Peyer's patch (tissue), 4 donors: ENCODE measurements around the gene INTS1. TPM values are rescaled to one million over a fixed set of nuclear protein-coding genes. Genes with fewer than 3 reads are reported as not detected.
A peak's percentile ranks its signal among the peaks of the same experiment; 100 is the strongest.

Experiments
- DNase-seq, 3 donors: peaks; one replicate each; pipeline ENCODE4 v3.0.0-alpha.2; 2017 to 2019
- H3K27ac ChIP-seq, 4 donors: fragments of 200-600 bp; sonication (generic); one replicate each; pipeline ENCODE4 v1.5.1; 2016 to 2019
- H3K27me3 ChIP-seq, 2 donors: fragments of 200-600 bp; sonication (generic); one replicate each; pipeline ENCODE4 v1.5.1; 2019
- H3K36me3 ChIP-seq, 3 donors: fragments of 200-600 bp; sonication (generic); one replicate each; pipeline ENCODE4 v1.5.1; 2016 to 2019
- H3K4me1 ChIP-seq, 4 donors: fragments of 200-600 bp; sonication (generic); one replicate each; pipeline ENCODE4 v1.5.1; 2016 to 2019
- H3K4me3 ChIP-seq, 4 donors: fragments of 200-600 bp; sonication (generic); 1 replicate in 3 of 4; 2 replicates in 1 of 4; pipeline ENCODE4 v1.5.1; 2016 to 2019; ENCODE audit warnings: mild to moderate bottlenecking in 1 of 4
- H3K9me3 ChIP-seq, 4 donors: fragments of 200-600 bp; sonication (generic); one replicate each; pipeline ENCODE4 v1.5.1; 2016 to 2019; ENCODE audit warnings: mild to moderate bottlenecking in 1 of 4
- POLR2A ChIP-seq, 2 donors: fragments of 450-650 bp; IDR thresholded peaks; one replicate each; pipeline ENCODE4 v1.5.1; 2017; ENCODE audit warnings: antibody characterized with exemption in 2 of 2, mild to moderate bottlenecking in 2 of 2, moderate library complexity in 2 of 2
- total RNA-seq, 4 donors: library from RNA; depleted of rRNA; stranded (reverse); fragments of >200 nt; gene quantifications; one replicate each; pipeline ENCODE4 v1.1.0, GENCODE V29; 2016
- TF ChIP-seq, protein P1 (sequence below), 6 experiments: fragments of 450-650 bp in 4 of 6; fragments of 200-600 bp in 2 of 6; sonication (generic) in 1 of 6; IDR thresholded peaks; one replicate each; pipeline ENCODE4 v1.5.1; 2017 to 2019; ENCODE audit warnings: antibody characterized with exemption in 6 of 6, mild to moderate bottlenecking in 3 of 6, moderate library complexity in 1 of 6

Gene INTS1
- total RNA-seq, 4 donors from 2014 or later: 84.4 to 192 (median 108) TPM

DNA sequence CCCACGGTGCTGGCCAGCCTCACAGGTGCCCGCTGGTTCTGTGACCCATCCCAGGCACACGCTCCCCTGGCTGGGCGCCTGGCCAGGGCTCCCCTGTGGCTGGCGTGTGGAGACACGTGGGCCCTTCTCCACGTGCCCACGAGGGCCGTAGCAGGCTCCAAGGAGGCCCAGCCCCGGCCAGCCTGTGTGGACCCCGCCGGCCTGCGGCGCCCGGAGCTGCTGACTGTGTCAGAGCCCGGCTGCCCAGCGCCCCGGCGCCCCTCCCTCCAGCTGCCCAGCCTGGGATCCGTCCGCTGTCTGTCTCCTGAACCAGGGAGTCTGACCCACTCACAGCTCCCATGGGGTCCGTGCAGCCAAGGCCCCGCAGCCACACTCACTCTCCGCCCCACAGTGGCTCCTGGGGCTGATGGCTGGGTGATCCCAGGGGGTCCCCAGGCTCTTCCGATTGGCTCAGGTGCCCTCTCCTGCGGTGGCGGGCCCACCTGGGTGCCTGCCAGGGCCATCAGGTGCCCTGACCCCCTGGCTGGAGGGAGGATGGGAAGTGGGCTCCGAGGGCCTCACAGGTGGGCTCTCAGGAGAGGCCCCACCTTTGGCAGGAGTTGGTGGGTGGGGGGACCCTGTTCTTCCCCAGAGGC, 42.2 kb upstream of the INTS1 start:
- Histone ChIP-seq H3K9me3 (no peaks in the 10 kb centered on the region), H3K4me3 (no peak overlapping the region), H3K4me1 (peaks cover 0 to 5% (median 0%) of the 10 kb centered on the region in 4 donors), H3K27ac (no peak overlapping the region), H3K27me3 (no peaks in the 10 kb centered on the region), H3K36me3 (peaks cover 0 to 63% (median 0%) of the 10 kb centered on the region in 3 donors)
- TF ChIP-seq, protein P1, sequence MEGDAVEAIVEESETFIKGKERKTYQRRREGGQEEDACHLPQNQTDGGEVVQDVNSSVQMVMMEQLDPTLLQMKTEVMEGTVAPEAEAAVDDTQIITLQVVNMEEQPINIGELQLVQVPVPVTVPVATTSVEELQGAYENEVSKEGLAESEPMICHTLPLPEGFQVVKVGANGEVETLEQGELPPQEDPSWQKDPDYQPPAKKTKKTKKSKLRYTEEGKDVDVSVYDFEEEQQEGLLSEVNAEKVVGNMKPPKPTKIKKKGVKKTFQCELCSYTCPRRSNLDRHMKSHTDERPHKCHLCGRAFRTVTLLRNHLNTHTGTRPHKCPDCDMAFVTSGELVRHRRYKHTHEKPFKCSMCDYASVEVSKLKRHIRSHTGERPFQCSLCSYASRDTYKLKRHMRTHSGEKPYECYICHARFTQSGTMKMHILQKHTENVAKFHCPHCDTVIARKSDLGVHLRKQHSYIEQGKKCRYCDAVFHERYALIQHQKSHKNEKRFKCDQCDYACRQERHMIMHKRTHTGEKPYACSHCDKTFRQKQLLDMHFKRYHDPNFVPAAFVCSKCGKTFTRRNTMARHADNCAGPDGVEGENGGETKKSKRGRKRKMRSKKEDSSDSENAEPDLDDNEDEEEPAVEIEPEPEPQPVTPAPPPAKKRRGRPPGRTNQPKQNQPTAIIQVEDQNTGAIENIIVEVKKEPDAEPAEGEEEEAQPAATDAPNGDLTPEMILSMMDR (IDR thresholded peaks at IDR 0.05): no peak
- TF ChIP-seq POLR2A (IDR thresholded peaks at IDR 0.05): no peak
- no peak for DNase-seq

DNA sequence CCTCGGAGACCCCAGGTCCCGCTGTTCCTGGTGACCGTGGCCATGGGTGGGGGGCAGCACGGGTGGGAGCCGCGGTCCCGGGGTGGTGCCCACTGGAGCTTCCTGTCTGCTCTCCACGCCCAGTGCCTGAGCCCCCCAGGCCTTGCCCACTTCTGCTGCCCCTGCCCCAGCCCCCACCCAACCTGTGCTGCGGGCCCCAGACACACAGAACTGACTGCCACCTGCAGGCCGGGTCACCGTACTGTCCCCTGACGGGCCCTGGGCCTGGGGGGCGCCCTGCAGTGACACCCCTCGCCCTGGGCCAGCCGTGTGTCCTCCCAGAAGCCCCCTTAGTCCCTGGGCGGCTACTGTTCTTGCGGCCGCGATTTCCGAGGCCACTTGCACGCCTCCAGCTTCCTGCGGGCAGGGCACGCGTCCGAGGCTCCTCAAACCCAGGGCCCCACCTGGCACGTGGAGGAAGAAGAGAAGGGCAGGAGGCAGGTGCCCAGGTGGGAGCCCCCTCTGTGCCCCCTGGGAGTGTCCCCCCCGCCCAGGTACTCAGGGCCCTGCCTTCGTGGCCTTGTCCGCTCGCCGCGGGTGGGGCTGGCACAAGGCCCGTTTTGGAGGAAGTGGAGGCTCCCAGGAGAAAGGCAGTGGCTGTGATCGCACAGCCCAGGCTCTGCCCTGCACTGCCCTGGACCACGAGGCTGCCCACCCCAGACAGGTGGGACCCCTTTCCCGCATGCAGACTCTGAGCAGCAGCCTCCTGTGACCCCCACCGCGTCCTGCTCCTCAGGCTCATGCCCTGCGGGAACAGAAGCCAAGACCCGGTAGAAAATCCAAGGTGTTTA, 41.4 kb upstream of the INTS1 start:
- Histone ChIP-seq H3K9me3 (no peaks in the 10 kb centered on the region), H3K4me1 (peaks cover 0 to 5% (median 0%) of the 10 kb centered on the region in 4 donors), H3K4me3 (no peak overlapping the region), H3K27me3 (no peaks in the 10 kb centered on the region), H3K27ac (no peak overlapping the region), H3K36me3 (peaks cover 0 to 68% (median 0%) of the 10 kb centered on the region in 3 donors)
- no peak for DNase-seq
- TF ChIP-seq POLR2A (IDR thresholded peaks at IDR 0.05): no peak
- TF ChIP-seq, protein P1 (IDR thresholded peaks at IDR 0.05): peak in 1 of 6 experiments; percentile 11

DNA sequence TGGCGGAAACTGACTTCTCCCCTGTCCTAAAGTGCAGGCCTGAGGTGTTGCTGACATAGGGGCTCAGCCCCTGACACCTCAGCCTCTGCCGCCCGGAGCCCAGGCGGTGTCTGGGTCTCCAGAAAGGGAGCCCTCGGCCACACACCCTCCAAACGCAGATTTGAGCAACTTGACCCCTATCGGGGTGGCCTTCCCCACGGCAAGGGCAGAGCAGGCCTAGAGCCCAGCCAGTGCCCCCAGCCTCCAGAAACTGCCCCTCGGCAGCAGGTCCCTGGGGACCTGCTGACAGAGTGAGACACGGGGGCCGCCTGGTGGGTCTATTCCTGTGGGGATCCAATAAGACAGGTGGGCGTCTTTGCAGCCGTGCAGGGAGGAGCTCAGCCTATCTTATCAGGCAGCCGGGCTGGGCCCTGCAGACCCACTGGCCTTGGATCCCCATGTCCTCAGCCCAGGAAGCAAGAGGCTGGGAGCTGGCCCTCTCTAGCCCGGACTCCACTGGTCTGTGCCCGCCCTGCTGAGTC, 40.8 kb upstream of the INTS1 start:
- TF ChIP-seq POLR2A (IDR thresholded peaks at IDR 0.05): no peak
- TF ChIP-seq, protein P1 (IDR thresholded peaks at IDR 0.05): no peak
- H3K4me3 ChIP-seq: no peak overlapping the region
- H3K9me3 ChIP-seq: no peaks in the 10 kb centered on the region
- peaks cover 0 to 68% (median 0%) of the 10 kb centered on the region in 3 donors for H3K36me3 ChIP-seq
- DNase-seq: no peak
- peaks cover 0 to 5% (median 0%) of the 10 kb centered on the region in 4 donors for H3K4me1 ChIP-seq
- H3K27ac ChIP-seq: no peak overlapping the region
- H3K27me3 ChIP-seq: no peaks in the 10 kb centered on the region

DNA sequence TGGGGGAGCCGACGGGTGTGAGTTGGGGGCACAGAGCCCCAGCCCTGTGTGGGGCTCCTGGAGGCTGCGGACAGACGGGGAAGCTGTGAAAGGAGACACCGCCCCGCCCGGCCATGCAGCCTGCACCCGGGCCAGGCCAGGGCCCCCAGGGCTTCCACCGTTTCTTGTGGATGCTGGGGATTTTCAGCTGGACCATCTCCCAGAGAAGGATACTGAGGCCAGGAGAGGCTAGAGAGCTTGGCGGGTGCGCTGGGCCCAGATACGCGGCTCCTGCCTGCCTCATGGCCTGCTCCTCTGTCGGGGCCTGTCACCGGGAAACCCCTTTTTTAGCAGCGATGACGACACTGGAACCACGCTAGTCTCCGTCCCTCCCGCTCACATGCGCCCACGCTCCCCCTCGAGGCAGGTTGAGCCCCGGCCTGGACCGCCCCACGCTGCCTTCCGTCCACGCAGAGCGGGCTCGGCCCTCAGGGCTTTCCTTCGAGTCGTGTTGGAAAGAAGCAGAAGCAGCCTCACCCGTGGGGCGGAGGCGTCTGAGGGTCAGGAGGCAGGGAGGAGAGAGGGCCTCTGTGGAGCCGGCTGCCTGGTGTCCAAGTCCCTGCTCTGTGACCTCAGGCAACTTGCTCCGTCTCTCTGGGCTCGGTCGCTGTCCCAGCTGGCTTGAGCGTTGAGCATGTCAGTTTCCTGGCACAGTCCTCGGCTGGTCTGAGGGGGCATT, 40.1 kb upstream of the INTS1 start:
- peaks cover 0 to 5% (median 0%) of the 10 kb centered on the region in 4 donors for H3K4me1 ChIP-seq
- TF ChIP-seq POLR2A (IDR thresholded peaks at IDR 0.05): no peak
- TF ChIP-seq, protein P1 (IDR thresholded peaks at IDR 0.05): no peak
- peaks cover 0 to 68% (median 0%) of the 10 kb centered on the region in 3 donors for H3K36me3 ChIP-seq
- peak overlapping the region in 1 of 4 donors; percentile 35 for H3K27ac ChIP-seq
- no peak for DNase-seq
- H3K9me3 ChIP-seq: no peaks in the 10 kb centered on the region
- H3K27me3 ChIP-seq: no peaks in the 10 kb centered on the region
- no peak overlapping the region for H3K4me3 ChIP-seq

DNA sequence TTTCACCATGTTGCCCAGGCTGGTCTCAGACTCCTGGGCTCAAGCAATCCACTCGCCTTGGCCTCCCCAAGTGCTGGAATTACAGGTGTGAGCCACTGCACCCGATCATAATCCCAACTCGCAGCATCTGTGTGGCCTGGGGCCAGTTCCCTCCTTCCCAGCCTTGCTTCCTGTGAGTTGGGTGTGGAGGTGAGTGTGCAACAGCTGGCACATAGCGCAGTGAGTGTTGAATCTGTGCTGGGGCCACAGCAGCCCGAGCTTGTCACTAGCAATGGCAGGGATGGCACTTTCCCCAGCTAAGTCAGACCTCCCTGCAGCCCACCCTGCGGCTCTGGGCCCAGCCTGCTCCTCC, 39.6 kb upstream of the INTS1 start:
- Histone ChIP-seq H3K27ac (peak overlapping the region in 1 of 4 donors; percentile 35), H3K4me1 (peaks cover 0 to 6% (median 0%) of the 10 kb centered on the region in 4 donors), H3K36me3 (peaks cover 0 to 68% (median 0%) of the 10 kb centered on the region in 3 donors), H3K9me3 (no peaks in the 10 kb centered on the region), H3K27me3 (no peaks in the 10 kb centered on the region), H3K4me3 (no peak overlapping the region)
- no peak for DNase-seq
- TF ChIP-seq, protein P1 (IDR thresholded peaks at IDR 0.05): no peak
